ENCODE measurements around the gene PDGFC. TPM values are rescaled to one million over a fixed set of nuclear protein-coding genes. Genes with fewer than 3 reads are reported as not detected.
A peak's percentile ranks its signal among the peaks of the same experiment; 100 is the strongest.

Gene PDGFC, protein sequence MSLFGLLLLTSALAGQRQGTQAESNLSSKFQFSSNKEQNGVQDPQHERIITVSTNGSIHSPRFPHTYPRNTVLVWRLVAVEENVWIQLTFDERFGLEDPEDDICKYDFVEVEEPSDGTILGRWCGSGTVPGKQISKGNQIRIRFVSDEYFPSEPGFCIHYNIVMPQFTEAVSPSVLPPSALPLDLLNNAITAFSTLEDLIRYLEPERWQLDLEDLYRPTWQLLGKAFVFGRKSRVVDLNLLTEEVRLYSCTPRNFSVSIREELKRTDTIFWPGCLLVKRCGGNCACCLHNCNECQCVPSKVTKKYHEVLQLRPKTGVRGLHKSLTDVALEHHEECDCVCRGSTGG
- polyA plus RNA-seq (3.8 and 6.7 TPM in 2 replicates), polyA minus RNA-seq (14.6 and 19.1 TPM in 2 replicates)

GRCh38 chr4:156971676-156972378 lies at the start of gene PDGFC:
TSS of gene PDGFC (minus strand) at chr4:156971799. CDS start at chr4:156970903, 896 bp downstream.
- H3K9me3 ChIP-seq (ENCODE audit: low read length): no peaks in the 10 kb centered on the region
- H3K9ac ChIP-seq (ENCODE audit: low read length): peak within 1 kb of the TSS; percentile 63
- peak within 1 kb of the TSS; percentile 1 for H3K27ac ChIP-seq (ENCODE audit: low read length)
- no peaks in the 10 kb centered on the region for H4K20me1 ChIP-seq (ENCODE audit: insufficient read depth)
- H3K9me2 ChIP-seq (ENCODE audit: insufficient read depth, low read length): no peaks in the 10 kb centered on the region
- no peak within 1 kb of the TSS for H2AFZ ChIP-seq (ENCODE audit: low read depth, low read length)
- peaks cover 3% of the 10 kb centered on the region for H3F3A ChIP-seq (ENCODE audit: insufficient read depth, low read length, poor library complexity, severe bottlenecking)
- peak within 1 kb of the TSS; percentile 59 for H3K4me2 ChIP-seq (ENCODE audit: low read length)
- peak within 1 kb of the TSS; percentile 75 for H3K4me3 ChIP-seq (ENCODE audit: low read length)
- no peaks in the 10 kb centered on the region for H3K27me3 ChIP-seq (ENCODE audit: insufficient read depth, low read depth, low read length)
- TF ChIP-seq CTCF (IDR thresholded peaks at IDR 0.05; ENCODE audit: poor library complexity, severe bottlenecking) (peak; percentile 50), REST (IDR thresholded peaks at IDR 0.05; ENCODE audit: borderline replicate concordance) (no peak), EP300 (conservative IDR thresholded peaks at IDR 0.05; ENCODE audit: poor library complexity, severe bottlenecking) (peak; percentile 19), MXI1 (conservative IDR thresholded peaks at IDR 0.05; ENCODE audit: poor library complexity, severe bottlenecking) (no peak), EZH2 (IDR thresholded peaks at IDR 0.05; ENCODE audit: borderline replicate concordance, insufficient read depth, low read length, poor library complexity, severe bottlenecking) (no peak), TAF1 (IDR thresholded peaks at IDR 0.05; ENCODE audit: low read depth) (no peak), POLR2AphosphoS5 (IDR thresholded peaks at IDR 0.05) (no peak), RAD21 (conservative IDR thresholded peaks at IDR 0.05) (peak; percentile 27), SMC3 (conservative IDR thresholded peaks at IDR 0.05; ENCODE audit: poor library complexity) (peak; percentile 27)
- H3K79me2 ChIP-seq (replicated peaks; ENCODE audit: insufficient read depth, low read length): peaks cover 19% of the 10 kb centered on the region
- H3K36me3 ChIP-seq (ENCODE audit: insufficient read depth, low read length): no peaks in the 10 kb centered on the region

DNA sequence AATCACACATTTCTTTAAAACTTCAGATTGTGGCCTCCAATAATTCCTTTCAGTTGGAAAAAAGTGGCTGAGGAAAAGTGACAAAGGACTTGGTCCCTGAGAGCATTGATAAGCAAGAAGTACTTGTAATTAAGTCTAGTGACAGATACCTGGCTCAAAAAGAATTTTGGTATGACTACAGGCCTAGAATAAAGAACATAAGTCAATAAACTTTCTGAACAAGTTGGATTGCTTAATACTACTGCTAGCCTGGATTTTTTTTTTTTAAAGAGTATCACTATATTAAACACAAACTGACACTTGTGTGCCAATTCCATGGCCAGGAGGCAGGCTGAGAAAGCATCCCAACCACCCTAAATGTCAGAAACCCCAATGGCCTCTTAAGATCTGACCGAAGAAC lies 49.3 kb upstream of the PDGFC start:
- Histone ChIP-seq H3K79me2 (replicated peaks; ENCODE audit: insufficient read depth, low read length) (no peaks in the 10 kb centered on the region), H3K27me3 (ENCODE audit: insufficient read depth, low read depth, low read length) (no peaks in the 10 kb centered on the region), H3F3A (ENCODE audit: insufficient read depth, low read length, poor library complexity, severe bottlenecking) (no peaks in the 10 kb centered on the region), H3K4me3 (ENCODE audit: low read length) (no peak overlapping the region), H3K4me2 (ENCODE audit: low read length) (no peak overlapping the region), H3K9ac (ENCODE audit: low read length) (no peak overlapping the region), H3K9me2 (ENCODE audit: insufficient read depth, low read length) (no peaks in the 10 kb centered on the region), H4K20me1 (ENCODE audit: insufficient read depth) (no peaks in the 10 kb centered on the region), H3K9me3 (ENCODE audit: low read length) (no peaks in the 10 kb centered on the region), H3K36me3 (ENCODE audit: insufficient read depth, low read length) (no peaks in the 10 kb centered on the region), H3K27ac (ENCODE audit: low read length) (no peak overlapping the region), H2AFZ (ENCODE audit: low read depth, low read length) (no peak overlapping the region)
- TF ChIP-seq SMC3 (conservative IDR thresholded peaks at IDR 0.05; ENCODE audit: poor library complexity) (no peak), EZH2 (IDR thresholded peaks at IDR 0.05; ENCODE audit: borderline replicate concordance, insufficient read depth, low read length, poor library complexity, severe bottlenecking) (no peak), TAF1 (IDR thresholded peaks at IDR 0.05; ENCODE audit: low read depth) (no peak), CTCF (IDR thresholded peaks at IDR 0.05; ENCODE audit: poor library complexity, severe bottlenecking) (no peak), POLR2AphosphoS5 (IDR thresholded peaks at IDR 0.05) (no peak), MXI1 (conservative IDR thresholded peaks at IDR 0.05; ENCODE audit: poor library complexity, severe bottlenecking) (no peak), EP300 (conservative IDR thresholded peaks at IDR 0.05; ENCODE audit: poor library complexity, severe bottlenecking) (no peak), RAD21 (conservative IDR thresholded peaks at IDR 0.05) (no peak), REST (IDR thresholded peaks at IDR 0.05; ENCODE audit: borderline replicate concordance) (no peak)
